Esophagus squamous epithelium (tissue), 5 donors: ENCODE measurements around the gene SRMS. TPM values are rescaled to one million over a fixed set of nuclear protein-coding genes. Genes with fewer than 3 reads are reported as not detected.

Source experiments
- DNase-seq: peaks from one replicate; lab custom pipeline; 2025; lab: John Stamatoyannopoulos, UW
- H3K27ac ChIP-seq, 4 donors: fragments of 200-600 bp; sonication (generic); one replicate each; pipeline ENCODE4 v1.5.1; 2016 to 2019; ENCODE audit warnings: mild to moderate bottlenecking in 1 of 4
- H3K27me3 ChIP-seq, 4 donors: fragments of 200-600 bp; sonication (generic); 1 replicate in 3 of 4; 2 replicates in 1 of 4; pipeline versions ENCODE4 v1.5.1 to v1.6.0; 2017 to 2021; ENCODE audit warnings: antibody characterized with exemption in 1 of 4
- H3K36me3 ChIP-seq, 3 donors: fragments of 200-600 bp; sonication (generic); one replicate each; pipeline ENCODE4 v1.5.1; 2016 to 2019
- H3K4me1 ChIP-seq, 3 donors: fragments of 200-600 bp; sonication (generic); one replicate each; pipeline ENCODE4 v1.5.1; 2017 to 2019
- H3K4me3 ChIP-seq, 4 donors: fragments of 200-600 bp; sonication (generic); 1 replicate in 3 of 4; 2 replicates in 1 of 4; pipeline ENCODE4 v1.5.1; 2016 to 2019; ENCODE audit warnings: mild to moderate bottlenecking in 2 of 4, moderate library complexity in 1 of 4
- H3K9me3 ChIP-seq, 3 donors: fragments of 200-600 bp; sonication (generic); one replicate each; pipeline ENCODE4 v1.5.1; 2016 to 2019
- POLR2A ChIP-seq, 4 donors: fragments of 450-650 bp; IDR thresholded peaks; one replicate each; pipeline ENCODE4 v1.6.1; 2017; ENCODE audit warnings: antibody characterized with exemption in 4 of 4, mild to moderate bottlenecking in 4 of 4, moderate library complexity in 3 of 4
- WGBS, 2 donors: methylation state at CpG; one replicate each; pipeline ENCODE4 v1.1.5; 2018; 5-methylcytosine and 5-hydroxymethylcytosine counted together
- intact Hi-C: fragments of 100-400 bp; cut with DNase I; formaldehyde crosslinking; loops from one replicate; pipeline ENCODE4 v1.15.0; 2022
- total RNA-seq, 4 donors: library from RNA; depleted of rRNA; stranded (reverse); fragments of >200 nt; gene quantifications; one replicate each; pipeline ENCODE4 v1.1.0, GENCODE V29; 2016
- TF ChIP-seq, protein P1 (sequence below), 6 experiments: fragments of 450-650 bp in 4 of 6; fragments of 200-600 bp in 2 of 6; sonication (generic) in 2 of 6; IDR thresholded peaks; one replicate each; pipeline ENCODE4 v1.5.1; 2016 to 2019; ENCODE audit warnings: antibody characterized with exemption in 6 of 6, mild to moderate bottlenecking in 4 of 6, moderate library complexity in 4 of 6
- donor health status: DM: yes; HTN: yes; CAD: no.

SRMS gene
- total RNA-seq, 4 donors from 2014 or later: not detected

DNA sequence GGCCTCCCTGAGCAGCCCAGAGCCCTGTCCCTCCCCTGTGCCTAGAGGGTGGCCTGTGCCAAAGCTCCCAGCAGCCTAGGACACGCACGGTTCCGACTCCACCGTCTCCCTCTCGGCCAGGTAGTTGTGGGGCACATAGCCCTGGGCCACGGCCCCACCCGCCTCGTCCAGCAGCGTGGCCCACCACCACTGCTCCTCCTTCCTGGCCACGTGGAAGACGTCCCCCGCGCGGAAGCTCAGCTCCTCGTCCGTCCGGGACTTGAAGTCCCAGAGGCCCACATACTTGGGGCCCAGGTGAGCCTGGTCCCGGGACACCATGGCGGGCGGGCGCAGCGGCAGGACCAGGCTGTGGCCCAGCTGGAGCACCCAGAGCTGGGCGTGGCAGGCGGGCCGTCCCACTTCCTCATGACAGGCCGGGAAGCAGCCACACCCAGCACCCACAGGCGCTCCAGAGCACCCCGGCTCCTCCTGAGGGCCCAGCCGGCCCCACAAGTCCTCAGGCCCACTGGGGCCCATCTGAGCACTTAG, 10.5 kb downstream of the SRMS start, which contains the start of gene PTK6:
PTK6 (minus strand) TSS at position 380 of the 528 bp plus-strand sequence; CDS start at position 318, 62 bp downstream.
- 20% methylated on average over 3 of the region's 29 CpGs; no CpG with 5 or more reads in 1 of the 2 donors for WGBS, 2 donors
- peak in 1 of 4 donors; percentile 49 for TF ChIP-seq POLR2A (IDR thresholded peaks at IDR 0.05)
- TF ChIP-seq, protein P1, sequence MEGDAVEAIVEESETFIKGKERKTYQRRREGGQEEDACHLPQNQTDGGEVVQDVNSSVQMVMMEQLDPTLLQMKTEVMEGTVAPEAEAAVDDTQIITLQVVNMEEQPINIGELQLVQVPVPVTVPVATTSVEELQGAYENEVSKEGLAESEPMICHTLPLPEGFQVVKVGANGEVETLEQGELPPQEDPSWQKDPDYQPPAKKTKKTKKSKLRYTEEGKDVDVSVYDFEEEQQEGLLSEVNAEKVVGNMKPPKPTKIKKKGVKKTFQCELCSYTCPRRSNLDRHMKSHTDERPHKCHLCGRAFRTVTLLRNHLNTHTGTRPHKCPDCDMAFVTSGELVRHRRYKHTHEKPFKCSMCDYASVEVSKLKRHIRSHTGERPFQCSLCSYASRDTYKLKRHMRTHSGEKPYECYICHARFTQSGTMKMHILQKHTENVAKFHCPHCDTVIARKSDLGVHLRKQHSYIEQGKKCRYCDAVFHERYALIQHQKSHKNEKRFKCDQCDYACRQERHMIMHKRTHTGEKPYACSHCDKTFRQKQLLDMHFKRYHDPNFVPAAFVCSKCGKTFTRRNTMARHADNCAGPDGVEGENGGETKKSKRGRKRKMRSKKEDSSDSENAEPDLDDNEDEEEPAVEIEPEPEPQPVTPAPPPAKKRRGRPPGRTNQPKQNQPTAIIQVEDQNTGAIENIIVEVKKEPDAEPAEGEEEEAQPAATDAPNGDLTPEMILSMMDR (IDR thresholded peaks at IDR 0.05): no peak
- peaks cover 31 to 85% (median 43%) of the 10 kb centered on the region in 3 donors for H3K4me1 ChIP-seq
- DNase-seq: no peak
- peak within 1 kb of the TSS; percentile 46 to 67 (median 62) for H3K4me3 ChIP-seq
- peaks cover 0 to 78% (median 0%) of the 10 kb centered on the region in 4 donors for H3K27me3 ChIP-seq
- intact Hi-C loops: loop anchor here (5.0 kb wide), 2 partner anchors 200 to 435 kb away; partner anchors contain the start of genes LIME1 and SLC2A4RG
- H3K27ac ChIP-seq: peak within 1 kb of the TSS; percentile 90 to 99 (median 95)
- H3K9me3 ChIP-seq: no peaks in the 10 kb centered on the region
- H3K36me3 ChIP-seq: peaks cover 0 to 8% (median 0%) of the 10 kb centered on the region in 3 donors

DNA sequence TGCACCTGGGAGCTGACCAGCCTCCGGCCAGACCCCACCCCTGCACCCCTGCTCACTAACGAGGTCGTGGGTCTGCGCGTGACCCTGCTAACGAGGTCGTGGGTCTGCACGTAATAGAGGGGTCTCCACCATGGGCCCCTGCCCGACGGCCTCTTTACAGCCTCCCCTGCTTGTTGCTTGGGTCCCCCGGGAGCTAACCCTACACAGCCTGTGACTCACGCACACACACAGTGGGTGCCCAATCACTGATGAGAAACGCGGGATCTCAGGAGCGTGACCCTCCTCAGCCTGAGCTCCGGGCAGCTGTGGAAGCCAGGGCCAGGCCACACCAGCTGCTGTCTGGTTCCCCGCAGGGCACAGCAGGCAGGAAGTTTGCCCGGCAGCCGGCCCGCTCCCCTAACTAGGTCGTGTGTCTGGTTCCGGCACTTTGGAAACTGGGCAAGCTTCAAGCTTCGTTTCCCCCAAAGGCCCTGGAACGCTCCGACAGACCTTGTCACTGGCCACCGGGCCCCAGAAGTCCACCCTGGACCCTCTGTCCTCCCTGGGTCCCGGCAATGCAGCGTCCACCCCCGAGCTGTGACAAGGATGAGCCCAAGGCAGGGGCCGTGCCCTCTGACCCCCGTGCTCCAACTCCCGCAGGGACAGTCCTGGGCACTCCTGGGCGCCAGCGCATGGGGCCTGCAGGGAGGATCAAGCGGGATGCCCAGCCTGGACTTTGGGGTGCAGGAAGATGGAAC, 11.1 kb downstream of the SRMS start:
- Histone ChIP-seq H3K36me3 (peaks cover 0 to 8% (median 0%) of the 10 kb centered on the region in 3 donors), H3K4me1 (peaks cover 31 to 83% (median 38%) of the 10 kb centered on the region in 3 donors), H3K27me3 (peaks cover 0 to 72% (median 0%) of the 10 kb centered on the region in 4 donors), H3K4me3 (peak overlapping the region; percentile 46 to 67 (median 62)), H3K9me3 (no peaks in the 10 kb centered on the region), H3K27ac (peak overlapping the region; percentile 90 to 99 (median 95))
- intact Hi-C loops: loop anchor here (5.0 kb wide), 2 partner anchors 201 to 436 kb away; partner anchors contain the start of genes LIME1 and SLC2A4RG
- TF ChIP-seq POLR2A (IDR thresholded peaks at IDR 0.05): no peak
- WGBS, 2 donors: 39% methylated on average over 5 of the region's 35 CpGs; no CpG with 5 or more reads in 1 of the 2 donors
- no peak for DNase-seq

DNA sequence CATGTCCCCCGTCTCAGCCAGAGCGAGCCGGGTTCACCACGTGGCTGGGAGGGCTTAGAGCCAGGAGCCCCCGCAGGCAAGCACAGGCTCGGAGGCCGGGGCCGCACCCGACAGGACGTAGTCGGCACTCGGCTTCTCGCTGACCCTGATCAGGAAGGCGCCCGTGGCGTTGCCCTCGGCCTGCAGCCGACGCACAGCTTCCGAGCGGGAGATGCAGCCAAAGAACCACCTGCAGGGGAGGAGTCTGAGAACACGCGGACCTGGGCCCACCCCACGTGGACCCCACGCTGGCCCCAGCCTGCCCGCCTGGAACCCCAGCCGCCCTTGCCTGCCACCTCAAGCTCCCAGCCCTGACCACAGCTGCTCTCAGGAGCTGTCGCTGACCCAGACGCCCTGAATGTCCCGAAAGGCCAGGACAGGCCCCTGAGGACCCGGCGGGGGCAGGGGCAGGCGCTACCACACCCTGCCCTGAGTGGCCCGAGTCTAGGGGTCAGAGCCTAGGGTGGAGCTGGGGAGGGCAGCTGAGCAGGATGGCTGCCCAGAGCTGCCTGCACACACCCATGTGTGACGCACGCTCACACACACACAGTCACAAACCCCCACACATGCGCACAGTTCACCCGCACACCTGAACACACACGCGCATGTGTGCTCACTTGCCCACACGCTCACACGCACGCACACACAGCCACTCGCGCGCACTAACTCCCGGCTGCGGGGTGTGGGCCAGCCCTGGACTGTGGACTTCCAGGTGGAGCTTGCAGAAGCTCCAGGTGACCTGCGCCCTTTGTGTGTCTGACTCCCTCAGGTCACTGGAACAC, 12.5 kb downstream of the SRMS start:
- Histone ChIP-seq H3K4me1 (peaks cover 31 to 80% (median 36%) of the 10 kb centered on the region in 3 donors), H3K27ac (peak overlapping the region; percentile 87 to 99 (median 93)), H3K27me3 (peaks cover 0 to 65% (median 0%) of the 10 kb centered on the region in 4 donors), H3K9me3 (no peaks in the 10 kb centered on the region), H3K4me3 (peak overlapping the region; percentile 20 to 66 (median 56)), H3K36me3 (peaks cover 0 to 16% (median 0%) of the 10 kb centered on the region in 3 donors)
- WGBS, 2 donors: 25 to 52% methylated on average over 8 to 14 of the region's 49 CpGs
- intact Hi-C loops: loop anchor here (5.0 kb wide), 2 partner anchors 202 to 437 kb away; partner anchors contain the start of genes LIME1 and SLC2A4RG
- DNase-seq: no peak
- TF ChIP-seq POLR2A (IDR thresholded peaks at IDR 0.05): peak in 1 of 4 donors; percentile 69
- TF ChIP-seq, protein P1 (IDR thresholded peaks at IDR 0.05): no peak

DNA sequence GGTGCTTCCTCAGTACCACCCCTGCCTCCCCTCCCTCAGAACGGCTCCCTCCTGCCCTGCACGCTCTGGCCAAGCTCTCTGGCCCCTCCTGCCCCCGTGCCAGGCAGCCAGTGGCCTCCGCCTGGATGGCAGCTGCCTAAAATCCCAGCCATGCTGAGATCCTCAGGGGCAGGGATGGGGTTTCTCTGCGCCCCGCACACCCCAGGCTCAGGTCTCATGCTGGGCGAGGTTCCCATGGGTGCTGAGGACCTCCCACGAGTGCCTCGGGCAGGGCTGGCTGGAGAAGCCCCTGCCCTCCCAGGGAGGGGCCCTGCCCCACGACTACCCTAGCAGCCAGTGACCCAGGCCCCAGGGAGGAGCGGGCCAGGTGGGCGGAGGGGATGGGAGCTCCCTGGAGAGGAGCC, 13.1 kb downstream of the SRMS start:
- intact Hi-C loops: no loop called here
- Histone ChIP-seq H3K4me1 (peaks cover 31 to 79% (median 36%) of the 10 kb centered on the region in 3 donors), H3K27ac (peak overlapping the region; percentile 87 to 99 (median 93)), H3K36me3 (peaks cover 0 to 22% (median 0%) of the 10 kb centered on the region in 3 donors), H3K4me3 (peak overlapping the region; percentile 20 to 66 (median 56)), H3K9me3 (no peaks in the 10 kb centered on the region), H3K27me3 (peaks cover 0 to 59% (median 0%) of the 10 kb centered on the region in 4 donors)
- whole genome bisulfite sequencing, 2 donors: 30 to 53% methylated on average over 3 of the region's 12 CpGs
- DNase-seq: no peak
- no peak for TF ChIP-seq POLR2A (IDR thresholded peaks at IDR 0.05)
- TF ChIP-seq, protein P1 (IDR thresholded peaks at IDR 0.05): no peak
